K562 (cell line): ENCODE results near the gene SAE1. TPM values are rescaled to one million over a fixed set of nuclear protein-coding genes. Genes with fewer than 3 reads are reported as not detected.

ENCODE experiments used
- BCOR ChIP-seq: fragments of 450-650 bp; IDR thresholded peaks from 2 replicates; pipeline ENCODE4 v1.6.1; 2016
- EP400 ChIP-seq: fragments of 450-650 bp; IDR thresholded peaks from 2 replicates; pipeline ENCODE4 v1.6.1; 2017; ENCODE audit warnings: antibody characterized with exemption, mild to moderate bottlenecking, moderate library complexity
- HDAC1 ChIP-seq, 2 experiments: fragments of 450-650 bp; IDR thresholded peaks; 2 replicates each; pipeline ENCODE4 v1.6.1; 2016 to 2017; ENCODE audit warnings: inconsistent platforms in 1 of 2, mild to moderate bottlenecking in 1 of 2, moderate library complexity in 1 of 2
- HDAC8 ChIP-seq: fragments of 450-650 bp; IDR thresholded peaks from 2 replicates; pipeline ENCODE4 v1.6.1; 2016; ENCODE audit warnings: mild to moderate bottlenecking, missing genetic modification characterization, moderate library complexity, missing compliant biosample characterization
- POLR2A ChIP-seq: fragments of 450-650 bp; conservative IDR thresholded peaks from 2 replicates; pipeline ENCODE4 v1.6.1; 2016
- POLR2H ChIP-seq: IDR thresholded peaks from 2 replicates; pipeline ENCODE4 v1.6.1; 2016; ENCODE audit warnings: missing genetic modification characterization, low read depth, mild to moderate bottlenecking, control low read depth, missing compliant biosample characterization, moderate library complexity
- SREBF1 ChIP-seq: fragments of 150-350 bp; IDR thresholded peaks from 2 replicates; pipeline ENCODE4 v1.6.1; 2014; ENCODE audit warnings: antibody characterized with exemption, low read depth, low read length, borderline replicate concordance
- TAF7 ChIP-seq: fragments of 450-650 bp; IDR thresholded peaks from 2 replicates; pipeline ENCODE4 v1.6.1; 2016; ENCODE audit warnings: missing genetic modification characterization, missing compliant biosample characterization
- TOE1 ChIP-seq, 2 experiments: fragments of 450-650 bp in 1 of 2; sonication (generic) in 1 of 2; formaldehyde crosslinking in 1 of 2; IDR thresholded peaks; 2 replicates each; pipeline versions ENCODE4 v1.7.1 to v1.8.0; 2016 to 2022; ENCODE audit warnings: borderline replicate concordance in 2 of 2, mild to moderate bottlenecking in 2 of 2, antibody characterized with exemption in 1 of 2, inconsistent platforms in 1 of 2, low read depth in 1 of 2, missing genetic modification reagents in 1 of 2, moderate library complexity in 1 of 2
- TRIM24 ChIP-seq, 2 experiments: fragments of 450-650 bp; IDR thresholded peaks; 2 replicates each; pipeline ENCODE4 v1.6.1; 2016
- polyA plus RNA-seq, 8 experiments: library from polyadenylated mRNA; depleted of rRNA in 4 of 8; stranded (reverse) in 5 of 8; unstranded in 3 of 8; fragments of >200 nt; fragmentation: Nextera tagmentation in 2 of 8; fragmentation: Illumina TruSeq in 1 of 8; extraction: Ambion mirVana in 2 of 8; extraction: Trizol in 1 of 8; gene quantifications; 2 replicates each; pipeline versions ENCODE4 v1.2.1 to v1.2.3, GENCODE V29; 2011 to 2014; ENCODE audit warnings: inconsistent platforms in 1 of 8, missing spikeins in 1 of 8
- total RNA-seq, 7 experiments: library from RNA; depleted of rRNA in 6 of 7; stranded (reverse); fragments of >200 nt in 6 of 7; fragmentation: Illumina TruSeq in 2 of 7; extraction: Trizol in 2 of 7; gene quantifications; 2 replicates each; pipeline versions ENCODE4 v1.2.1 to v1.2.3, GENCODE V29; 2011 to 2021; ENCODE audit warnings: low replicate concordance in 1 of 7
- TF ChIP-seq, protein P1 (sequence below): conservative IDR thresholded peaks from 2 replicates; pipeline ENCODE4 v1.6.1; 2011; ENCODE audit warnings: low read depth, mild to moderate bottlenecking, low read length; ENCODE audit not compliant: control insufficient read depth
- TF ChIP-seq, protein P2 (sequence below): sonication (generic); formaldehyde crosslinking; IDR thresholded peaks from 2 replicates; pipeline ENCODE4 v1.8.1; 2023; ENCODE audit warnings: mild to moderate bottlenecking, missing genetic modification reagents
- TF ChIP-seq, protein P3 (sequence below), 2 experiments: fragments of 200-800 bp in 1 of 2; sonication (Bioruptor generic) in 1 of 2; sonication (generic) in 1 of 2; formaldehyde crosslinking in 1 of 2; IDR thresholded peaks in 1 of 2; conservative IDR thresholded peaks in 1 of 2; 2 replicates each; pipeline versions ENCODE4 v1.5.0 to v1.6.1; 2016 to 2020; ENCODE audit warnings: missing compliant biosample characterization in 1 of 2, missing genetic modification characterization in 1 of 2, missing genetic modification reagents in 1 of 2
- TF ChIP-seq, protein P4 (sequence below): fragments of 250-450 bp; sonication (Bioruptor Pico); IDR thresholded peaks from 2 replicates; pipeline ENCODE4 v1.4.0; 2020
- TF ChIP-seq, protein P5 (sequence below), 3 experiments: fragments of 200-800 bp in 1 of 3; fragments of 250-450 bp in 1 of 3; fragments of 450-650 bp in 1 of 3; sonication (Bioruptor Pico) in 1 of 3; sonication (Bioruptor generic) in 1 of 3; formaldehyde crosslinking in 1 of 3; IDR thresholded peaks; 2 replicates each; pipeline versions ENCODE4 v1.6.1 to v1.8.0; 2016 to 2022; ENCODE audit warnings: mild to moderate bottlenecking in 2 of 3, missing genetic modification characterization in 2 of 3, missing compliant biosample characterization in 1 of 3, moderate library complexity in 1 of 3

SAE1 gene
- total and polyA plus RNA-seq, 9 of the 15 experiments (the other 6 are each of a cell fraction or from before 2014, with no cell fraction given): 82.8 to 299 (median 217) TPM

DNA sequence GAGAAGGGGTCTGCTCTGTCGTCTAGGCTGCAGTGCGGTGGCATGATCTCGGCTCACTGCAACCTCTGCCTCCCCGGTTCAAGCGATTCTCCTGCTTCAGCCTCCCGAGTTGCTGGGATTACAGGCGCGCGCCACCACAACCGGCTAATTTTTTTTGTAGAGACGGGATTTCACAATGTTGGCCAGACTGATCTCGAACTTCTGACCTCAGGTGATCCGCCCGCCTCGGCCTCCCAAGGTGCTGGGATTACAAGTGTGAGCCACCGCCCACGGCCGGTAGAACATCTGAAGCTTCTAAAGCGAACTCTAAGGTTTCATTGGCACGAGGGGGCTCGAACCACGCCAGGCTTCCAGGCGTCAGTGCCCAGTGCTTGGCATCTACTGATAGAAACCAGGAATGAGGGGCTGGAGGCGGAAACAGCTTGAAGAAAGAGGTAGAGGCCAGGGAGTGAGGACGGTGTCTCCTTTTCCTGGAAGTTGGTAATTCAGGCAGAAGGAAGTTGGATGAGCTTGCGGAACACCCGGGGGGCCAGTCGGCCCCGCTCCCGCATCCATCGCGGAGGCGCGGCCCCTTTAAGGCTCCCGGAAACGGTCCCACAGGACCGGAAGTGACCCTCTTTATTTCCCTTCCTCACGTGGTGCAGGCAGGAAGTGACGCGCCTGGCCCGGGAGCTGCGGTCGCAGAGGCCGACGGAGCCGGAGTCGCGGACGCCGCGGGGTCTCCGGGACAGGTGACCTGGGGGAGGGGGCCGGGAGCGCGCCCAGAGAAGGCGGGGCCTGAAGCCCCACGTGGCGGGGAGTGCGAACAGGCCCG is 125.5 kb downstream of the SAE1 start, which contains the start of gene CCDC9 (continued):
- TF ChIP-seq, protein P1, sequence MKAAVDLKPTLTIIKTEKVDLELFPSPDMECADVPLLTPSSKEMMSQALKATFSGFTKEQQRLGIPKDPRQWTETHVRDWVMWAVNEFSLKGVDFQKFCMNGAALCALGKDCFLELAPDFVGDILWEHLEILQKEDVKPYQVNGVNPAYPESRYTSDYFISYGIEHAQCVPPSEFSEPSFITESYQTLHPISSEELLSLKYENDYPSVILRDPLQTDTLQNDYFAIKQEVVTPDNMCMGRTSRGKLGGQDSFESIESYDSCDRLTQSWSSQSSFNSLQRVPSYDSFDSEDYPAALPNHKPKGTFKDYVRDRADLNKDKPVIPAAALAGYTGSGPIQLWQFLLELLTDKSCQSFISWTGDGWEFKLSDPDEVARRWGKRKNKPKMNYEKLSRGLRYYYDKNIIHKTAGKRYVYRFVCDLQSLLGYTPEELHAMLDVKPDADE: peak; percentile 47; the same call in 1 of the 2 replicates
- TF ChIP-seq, protein P2, sequence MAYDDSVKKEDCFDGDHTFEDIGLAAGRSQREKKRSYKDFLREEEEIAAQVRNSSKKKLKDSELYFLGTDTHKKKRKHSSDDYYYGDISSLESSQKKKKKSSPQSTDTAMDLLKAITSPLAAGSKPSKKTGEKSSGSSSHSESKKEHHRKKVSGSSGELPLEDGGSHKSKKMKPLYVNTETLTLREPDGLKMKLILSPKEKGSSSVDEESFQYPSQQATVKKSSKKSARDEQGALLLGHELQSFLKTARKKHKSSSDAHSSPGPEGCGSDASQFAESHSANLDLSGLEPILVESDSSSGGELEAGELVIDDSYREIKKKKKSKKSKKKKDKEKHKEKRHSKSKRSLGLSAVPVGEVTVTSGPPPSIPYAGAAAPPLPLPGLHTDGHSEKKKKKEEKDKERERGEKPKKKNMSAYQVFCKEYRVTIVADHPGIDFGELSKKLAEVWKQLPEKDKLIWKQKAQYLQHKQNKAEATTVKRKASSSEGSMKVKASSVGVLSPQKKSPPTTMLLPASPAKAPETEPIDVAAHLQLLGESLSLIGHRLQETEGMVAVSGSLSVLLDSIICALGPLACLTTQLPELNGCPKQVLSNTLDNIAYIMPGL: peak; percentile 74; the same call in 1 of the 2 replicates
- TF ChIP-seq BCOR (peak; percentile 74), HDAC8 (tag) (peak; percentile 73; the same call in 1 of the 2 replicates), POLR2H (peak; percentile 52), TRIM24 (IDR thresholded peaks at IDR 0.05) (peak; percentile 35 to 62; a peak in 2 of 4 replicates), SREBF1 (peak; percentile 48; the same call in 1 of the 2 replicates), TAF7 (0 out of 2 replicates have a peak, but pooled peaks have one; percentile 64), POLR2A (peak; percentile 89), TOE1 (IDR thresholded peaks at IDR 0.05; ENCODE audit: borderline replicate concordance) (peak; percentile 82), TOE1 (CRISPR knock-in tag; IDR thresholded peaks at IDR 0.05; ENCODE audit: borderline replicate concordance, low read depth) (0 out of 2 replicates have a peak, but pooled peaks have one; percentile 61), EP400 (peak; percentile 89), HDAC1 (IDR thresholded peaks at IDR 0.05) (0 out of 4 replicates have a peak, but pooled peaks of 1 of the 2 experiments have one; percentile 18)
- TF ChIP-seq, protein P3, sequence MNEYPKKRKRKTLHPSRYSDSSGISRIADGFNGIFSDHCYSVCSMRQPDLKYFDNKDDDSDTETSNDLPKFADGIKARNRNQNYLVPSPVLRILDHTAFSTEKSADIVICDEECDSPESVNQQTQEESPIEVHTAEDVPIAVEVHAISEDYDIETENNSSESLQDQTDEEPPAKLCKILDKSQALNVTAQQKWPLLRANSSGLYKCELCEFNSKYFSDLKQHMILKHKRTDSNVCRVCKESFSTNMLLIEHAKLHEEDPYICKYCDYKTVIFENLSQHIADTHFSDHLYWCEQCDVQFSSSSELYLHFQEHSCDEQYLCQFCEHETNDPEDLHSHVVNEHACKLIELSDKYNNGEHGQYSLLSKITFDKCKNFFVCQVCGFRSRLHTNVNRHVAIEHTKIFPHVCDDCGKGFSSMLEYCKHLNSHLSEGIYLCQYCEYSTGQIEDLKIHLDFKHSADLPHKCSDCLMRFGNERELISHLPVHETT (CRISPR knock-in tag; conservative IDR thresholded peaks at IDR 0.05 in 1 of 2, IDR thresholded peaks at IDR 0.05 in 1 of 2): peak in 1 of 2 experiments; percentile 96; a peak in 2 of 4 replicates
- TF ChIP-seq, protein P4, sequence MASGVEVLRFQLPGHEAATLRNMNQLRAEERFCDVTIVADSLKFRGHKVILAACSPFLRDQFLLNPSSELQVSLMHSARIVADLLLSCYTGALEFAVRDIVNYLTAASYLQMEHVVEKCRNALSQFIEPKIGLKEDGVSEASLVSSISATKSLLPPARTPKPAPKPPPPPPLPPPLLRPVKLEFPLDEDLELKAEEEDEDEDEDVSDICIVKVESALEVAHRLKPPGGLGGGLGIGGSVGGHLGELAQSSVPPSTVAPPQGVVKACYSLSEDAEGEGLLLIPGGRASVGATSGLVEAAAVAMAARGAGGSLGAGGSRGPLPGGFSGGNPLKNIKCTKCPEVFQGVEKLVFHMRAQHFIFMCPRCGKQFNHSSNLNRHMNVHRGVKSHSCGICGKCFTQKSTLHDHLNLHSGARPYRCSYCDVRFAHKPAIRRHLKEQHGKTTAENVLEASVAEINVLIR (CRISPR knock-in tag): peak; percentile 89
- TF ChIP-seq, protein P5, sequence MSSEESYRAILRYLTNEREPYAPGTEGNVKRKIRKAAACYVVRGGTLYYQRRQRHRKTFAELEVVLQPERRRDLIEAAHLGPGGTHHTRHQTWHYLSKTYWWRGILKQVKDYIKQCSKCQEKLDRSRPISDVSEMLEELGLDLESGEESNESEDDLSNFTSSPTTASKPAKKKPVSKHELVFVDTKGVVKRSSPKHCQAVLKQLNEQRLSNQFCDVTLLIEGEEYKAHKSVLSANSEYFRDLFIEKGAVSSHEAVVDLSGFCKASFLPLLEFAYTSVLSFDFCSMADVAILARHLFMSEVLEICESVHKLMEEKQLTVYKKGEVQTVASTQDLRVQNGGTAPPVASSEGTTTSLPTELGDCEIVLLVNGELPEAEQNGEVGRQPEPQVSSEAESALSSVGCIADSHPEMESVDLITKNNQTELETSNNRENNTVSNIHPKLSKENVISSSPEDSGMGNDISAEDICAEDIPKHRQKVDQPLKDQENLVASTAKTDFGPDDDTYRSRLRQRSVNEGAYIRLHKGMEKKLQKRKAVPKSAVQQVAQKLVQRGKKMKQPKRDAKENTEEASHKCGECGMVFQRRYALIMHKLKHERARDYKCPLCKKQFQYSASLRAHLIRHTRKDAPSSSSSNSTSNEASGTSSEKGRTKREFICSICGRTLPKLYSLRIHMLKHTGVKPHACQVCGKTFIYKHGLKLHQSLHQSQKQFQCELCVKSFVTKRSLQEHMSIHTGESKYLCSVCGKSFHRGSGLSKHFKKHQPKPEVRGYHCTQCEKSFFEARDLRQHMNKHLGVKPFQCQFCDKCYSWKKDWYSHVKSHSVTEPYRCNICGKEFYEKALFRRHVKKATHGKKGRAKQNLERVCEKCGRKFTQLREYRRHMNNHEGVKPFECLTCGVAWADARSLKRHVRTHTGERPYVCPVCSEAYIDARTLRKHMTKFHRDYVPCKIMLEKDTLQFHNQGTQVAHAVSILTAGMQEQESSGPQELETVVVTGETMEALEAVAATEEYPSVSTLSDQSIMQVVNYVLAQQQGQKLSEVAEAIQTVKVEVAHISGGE (CRISPR knock-in tag; IDR thresholded peaks at IDR 0.05): peak in 2 of 3 experiments; percentile 54 to 95; a peak in 3 of 6 replicates
